Measurements from ENCODE around the gene PPP2CA. TPM values are rescaled to one million over a fixed set of nuclear protein-coding genes. Genes with fewer than 3 reads are reported as not detected.

Gene PPP2CA
- total and polyA plus RNA-seq, 2 of the 13 experiments (the other 11 are each of a cell fraction or from before 2014, with no cell fraction given), result 82.4 to 171 TPM

DNA sequence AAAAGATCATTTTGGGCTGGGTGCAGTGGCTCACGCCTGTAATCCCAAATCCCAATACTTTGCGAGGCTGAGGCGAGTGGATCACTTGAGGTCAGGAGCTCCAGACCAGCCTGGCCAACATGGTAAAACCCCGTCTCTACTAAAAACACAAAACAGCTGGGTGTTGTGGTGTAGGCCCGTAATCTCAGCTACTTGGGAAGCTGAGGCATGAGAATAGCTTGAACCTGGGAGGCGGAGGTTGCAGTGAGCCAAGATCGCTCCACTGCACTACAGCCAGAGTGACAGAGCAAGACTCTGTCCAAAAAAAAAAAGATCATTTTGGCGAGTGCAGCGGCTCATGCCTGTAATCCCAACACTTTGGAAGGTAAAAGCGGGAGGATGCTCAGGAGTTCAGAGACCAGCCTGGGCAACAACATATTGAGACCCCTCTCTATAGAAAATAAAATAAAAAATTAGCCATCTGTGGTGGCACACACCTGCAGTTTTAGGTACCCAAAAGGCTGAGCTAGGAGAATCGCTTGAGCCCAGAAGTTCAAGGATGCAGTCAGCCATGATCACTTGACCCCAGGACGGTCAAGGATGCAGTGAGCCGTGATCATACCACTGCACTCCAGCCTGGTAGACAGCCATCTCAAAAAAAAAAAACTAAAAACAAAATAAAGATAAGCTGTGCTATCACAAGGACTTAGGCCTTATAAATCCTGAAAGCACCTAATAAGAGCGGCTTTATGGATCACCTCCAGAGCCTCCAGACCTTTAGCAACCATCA is 16.2 kb downstream of the PPP2CA start:
- CTCF ChIA-PET (ENCODE audit: low intra/inter-chr PET ratio, low total read pairs), result no interaction called here
- FAIRE-seq (no peak), DNase-seq (ENCODE audit: low spot score) (no peak), ATAC-seq (no peak)
- Histone ChIP-seq H3K79me2 (ENCODE audit: insufficient read depth, low read length) (peaks cover 94% of the 10 kb centered on the region), H3K4me3 (replicated peaks in 1 of 3; ENCODE audit: insufficient read depth in 1 of 3, low read depth in 2 of 3, low read length in 3 of 3) (no peak overlapping the region), H3K9ac (ENCODE audit: insufficient read depth, low read depth, low read length) (no peak overlapping the region), H3K9me3 (ENCODE audit: low read length) (no peaks in the 10 kb centered on the region), H2AFZ (ENCODE audit: low read length) (no peak overlapping the region), H3K27me3 (ENCODE audit: control insufficient read depth in 1 of 2, insufficient read depth in 2 of 2, low read length in 2 of 2) (no peaks in the 10 kb centered on the region), H3K36me3 (replicated peaks in 1 of 2; ENCODE audit: control insufficient read depth in 1 of 2, insufficient read depth in 2 of 2, low read length in 2 of 2) (peaks cover 0 to 24% of the 10 kb centered on the region in 2 experiments; a peak in 1 of 5 replicates), H3K4me1 (ENCODE audit: insufficient read depth, low read length) (no peaks in the 10 kb centered on the region; the same call in 1 of the 2 replicates), H3K4me2 (ENCODE audit: low read depth, low read length) (no peak overlapping the region), H4K20me1 (ENCODE audit: insufficient read depth, low read length) (peaks cover 74% of the 10 kb centered on the region), H3K27ac (ENCODE audit: extremely low read length, insufficient read depth, low read length) (no peak overlapping the region)
- in situ Hi-C loops (cut with HindIII; ENCODE audit: extremely low pct_ligation_motif_present, low pct_unique_long_range_greater_than_20kb) (no loop called here), intact Hi-C loops (cut with micrococcal nuclease; ENCODE audit: unreplicated experiment) (no loop called here)
- WGBS (ENCODE audit: low lambda C conversion rate), result 91% methylated on average over 14 of the region's 14 CpGs
- TF ChIP-seq ZNF713 (CRISPR knock-in tag; IDR thresholded peaks at IDR 0.05), result no peak
- no peak for TF ChIP-seq CBFB (CRISPR knock-in tag; IDR thresholded peaks at IDR 0.05)
- no peak for TF ChIP-seq SPEN (CRISPR knock-in tag; IDR thresholded peaks at IDR 0.05; ENCODE audit: low read depth)
- TF ChIP-seq, protein P1, sequence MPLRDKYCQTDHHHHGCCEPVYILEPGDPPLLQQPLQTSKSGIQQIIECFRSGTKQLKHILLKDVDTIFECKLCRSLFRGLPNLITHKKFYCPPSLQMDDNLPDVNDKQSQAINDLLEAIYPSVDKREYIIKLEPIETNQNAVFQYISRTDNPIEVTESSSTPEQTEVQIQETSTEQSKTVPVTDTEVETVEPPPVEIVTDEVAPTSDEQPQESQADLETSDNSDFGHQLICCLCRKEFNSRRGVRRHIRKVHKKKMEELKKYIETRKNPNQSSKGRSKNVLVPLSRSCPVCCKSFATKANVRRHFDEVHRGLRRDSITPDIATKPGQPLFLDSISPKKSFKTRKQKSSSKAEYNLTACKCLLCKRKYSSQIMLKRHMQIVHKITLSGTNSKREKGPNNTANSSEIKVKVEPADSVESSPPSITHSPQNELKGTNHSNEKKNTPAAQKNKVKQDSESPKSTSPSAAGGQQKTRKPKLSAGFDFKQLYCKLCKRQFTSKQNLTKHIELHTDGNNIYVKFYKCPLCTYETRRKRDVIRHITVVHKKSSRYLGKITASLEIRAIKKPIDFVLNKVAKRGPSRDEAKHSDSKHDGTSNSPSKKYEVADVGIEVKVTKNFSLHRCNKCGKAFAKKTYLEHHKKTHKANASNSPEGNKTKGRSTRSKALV (CRISPR knock-in tag; IDR thresholded peaks at IDR 0.05), result no peak
- TF ChIP-seq GTF3A (CRISPR knock-in tag; conservative IDR thresholded peaks at IDR 0.05), result no peak
- no peak for TF ChIP-seq CENPX (CRISPR knock-in tag; IDR thresholded peaks at IDR 0.05)
- TF ChIP-seq, protein P2, sequence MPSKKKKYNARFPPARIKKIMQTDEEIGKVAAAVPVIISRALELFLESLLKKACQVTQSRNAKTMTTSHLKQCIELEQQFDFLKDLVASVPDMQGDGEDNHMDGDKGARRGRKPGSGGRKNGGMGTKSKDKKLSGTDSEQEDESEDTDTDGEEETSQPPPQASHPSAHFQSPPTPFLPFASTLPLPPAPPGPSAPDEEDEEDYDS (CRISPR knock-in tag; IDR thresholded peaks at IDR 0.05), result no peak
- POLR2A ChIA-PET, result interaction anchor here (1.7 kb wide), 1 partner anchor 17 kb away, joined by 9 read pairs; the partner anchor contains the start of gene PPP2CA
- BruUV-seq (replicated peaks), result no TSS peak

Measured in HepG2 (cell line).